HG02970 (cell line): ENCODE results near the gene MACROD2.
A peak's percentile ranks its signal among the peaks of the same experiment; 100 is the strongest.
"Not testable (repeated sequence)": the region's sequence is repeated elsewhere in the genome, so short reads cannot be mapped to it uniquely, and the experiment has no call there.

Source experiments
- ATAC-seq: cut with Tn5 transposase; IDR thresholded peaks from one replicate; pipeline ENCODE4 v1.9.1; 2021; ENCODE audit warnings: mild to moderate bottlenecking, moderate library complexity, moderate number of reproducible peaks; ENCODE audit not compliant: unreplicated experiment, low FRiP score

Gene MACROD2

GRCh38 chr20:15949391-15949790 lies 1954.1 kb downstream of the MACROD2 start:
- no peak for ATAC-seq

- no peak for ATAC-seq
These were observed 1956.3 kb downstream of the MACROD2 start for GRCh38 chr20:15951658-15952057.

GRCh38 chr20:15958142-15958541 lies 1962.8 kb downstream of the MACROD2 start:
- ATAC-seq, result no peak

- ATAC-seq, result no peak
These were observed 1969.8 kb downstream of the MACROD2 start for GRCh38 chr20:15965165-15965564.

GRCh38 chr20:15967334-15967733 lies 1972.0 kb downstream of the MACROD2 start:
- no peak for ATAC-seq

- ATAC-seq, result no peak
These were observed 1980.9 kb downstream of the MACROD2 start for GRCh38 chr20:15976047-15976736.

GRCh38 chr20:15977026-15977425 lies 1981.7 kb downstream of the MACROD2 start:
- no peak for ATAC-seq

GRCh38 chr20:15977758-15978157 lies 1982.4 kb downstream of the MACROD2 start:
- ATAC-seq, result no peak

GRCh38 chr20:15985494-15986368 lies 1990.4 kb downstream of the MACROD2 start:
- not testable (repeated sequence) for ATAC-seq

- peak; percentile 86 for ATAC-seq
These were observed 1991.4 kb downstream of the MACROD2 start for GRCh38 chr20:15986690-15987089.

GRCh38 chr20:15991279-15991678 lies 1996.0 kb downstream of the MACROD2 start:
- no peak for ATAC-seq

GRCh38 chr20:15992564-15992963 lies 1997.2 kb downstream of the MACROD2 start:
- no peak for ATAC-seq

GRCh38 chr20:16000112-16000511 lies 2004.8 kb downstream of the MACROD2 start:
- no peak for ATAC-seq

GRCh38 chr20:16001286-16001685 lies 2006.0 kb downstream of the MACROD2 start:
- no peak for ATAC-seq

- ATAC-seq, result no peak
These were observed 2008.0 kb downstream of the MACROD2 start for GRCh38 chr20:16003310-16003709.

GRCh38 chr20:16004108-16004854 lies 2009.0 kb downstream of the MACROD2 start:
- no peak for ATAC-seq

- no peak for ATAC-seq
These were observed 2010.0 kb downstream of the MACROD2 start for GRCh38 chr20:16005021-16005914.

- no peak for ATAC-seq
These were observed 2010.7 kb downstream of the MACROD2 start for GRCh38 chr20:16005915-16006493.

GRCh38 chr20:16007164-16007563 lies 2011.8 kb downstream of the MACROD2 start:
- peak; percentile 81 for ATAC-seq

- no peak for ATAC-seq
These were observed 2012.6 kb downstream of the MACROD2 start for GRCh38 chr20:16007962-16008361.
